Body of pancreas (tissue), 4 donors: Measurements from ENCODE around the gene GPRC5A. TPM values are rescaled to one million over a fixed set of nuclear protein-coding genes. Genes with fewer than 3 reads are reported as not detected.

Source experiments
- ATAC-seq: fragments of 150-250 bp; one replicate; pipeline ENCODE4 v1.9.1; 2016
- DNase-seq, 4 donors: peaks; one replicate each; pipeline ENCODE4 v3.0.0-alpha.2; 2019
- H3K27ac ChIP-seq, 4 donors: fragments of 200-600 bp; sonication (generic); 1 replicate in 3 of 4; 2 replicates in 1 of 4; pipeline versions ENCODE4 v1.5.1 to v1.6.1; 2016 to 2019; ENCODE audit warnings: mild to moderate bottlenecking in 1 of 4, mixed read lengths in 1 of 4, moderate library complexity in 1 of 4
- H3K27me3 ChIP-seq, 2 donors: fragments of 200-600 bp; sonication (generic); one replicate each; pipeline ENCODE4 v1.6.0; 2016; ENCODE audit warnings: mild to moderate bottlenecking in 1 of 2
- H3K36me3 ChIP-seq, 2 donors: fragments of 200-600 bp; sonication (generic); replicated peaks in 1 of 2; 2 replicates each; pipeline ENCODE4 v1.5.1; 2016; ENCODE audit warnings: low read depth in 2 of 2; ENCODE audit not compliant: insufficient read depth in 1 of 2
- H3K4me1 ChIP-seq: fragments of 200-600 bp; sonication (generic); one replicate; pipeline ENCODE4 v1.6.0; 2016
- H3K4me3 ChIP-seq, 2 donors: fragments of 200-600 bp; sonication (generic); 1 replicate in 1 of 2; 2 replicates in 1 of 2; pipeline ENCODE4 v1.5.1; 2016 to 2019
- H3K9me3 ChIP-seq, 3 donors: fragments of 200-600 bp; sonication (generic); 1 replicate in 2 of 3; 2 replicates in 1 of 3; pipeline ENCODE4 v1.5.1; 2016
- CTCF ChIP-seq, 7 experiments: fragments of 450-650 bp in 4 of 7; fragments of 200-600 bp in 3 of 7; sonication (generic) in 3 of 7; IDR thresholded peaks; one replicate each; pipeline ENCODE4 v1.5.1; 2016 to 2019; ENCODE audit warnings: antibody characterized with exemption in 7 of 7
- POLR2A ChIP-seq, 3 donors: fragments of 450-650 bp; IDR thresholded peaks; one replicate each; pipeline ENCODE4 v1.6.1; 2016; ENCODE audit warnings: antibody characterized with exemption in 3 of 3, mild to moderate bottlenecking in 2 of 3
- WGBS, 2 donors: methylation state at CpG; one replicate each; pipeline ENCODE4 v1.1.5; 2017; 5-methylcytosine and 5-hydroxymethylcytosine counted together
- intact Hi-C: fragments of 100-400 bp; cut with DNase I; formaldehyde crosslinking; loops from one replicate; pipeline ENCODE4 v1.15.1; 2023
- total RNA-seq, 2 donors: library from RNA; depleted of rRNA; stranded (reverse); fragments of >200 nt; gene quantifications; one replicate each; pipeline ENCODE4 v1.1.0, GENCODE V29; 2016

GPRC5A gene
- total RNA-seq, 2 donors from 2014 or later, result 1.6 to 6.5 TPM

DNA sequence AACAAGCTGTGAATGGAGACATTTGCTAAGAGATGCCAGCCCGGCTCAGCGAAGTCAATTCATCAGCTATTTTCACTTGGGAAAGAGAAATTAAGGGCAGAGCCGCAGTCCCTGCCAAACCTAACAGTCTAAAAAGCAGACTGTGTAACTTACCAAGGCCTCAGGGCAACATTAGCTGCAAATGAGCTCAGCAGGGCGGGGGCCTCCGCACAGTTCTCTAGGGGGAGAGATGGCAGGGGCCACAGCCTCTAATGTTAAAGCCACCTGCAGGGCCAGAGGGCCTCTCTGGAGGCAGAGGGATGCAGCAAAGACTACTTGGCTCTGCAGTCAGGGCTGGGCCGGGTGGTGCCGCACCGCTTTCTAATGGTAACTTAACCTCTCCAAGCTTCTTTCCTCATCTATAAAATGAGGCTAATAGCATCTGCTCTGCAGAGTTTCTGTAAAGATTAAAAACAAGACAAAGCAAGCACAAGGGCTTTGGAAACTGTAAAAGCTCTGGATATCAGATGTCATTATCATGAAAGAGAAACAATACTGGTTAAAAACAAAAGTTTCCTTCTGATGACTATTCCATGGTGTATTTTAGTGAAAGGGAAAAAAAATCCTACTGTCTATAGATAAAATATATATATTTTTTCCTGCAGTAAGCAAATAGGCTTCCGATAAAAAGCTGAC, 13.4 kb upstream of the GPRC5A start:
- Histone ChIP-seq H3K9me3 (no peaks in the 10 kb centered on the region), H3K36me3 (no peaks in the 10 kb centered on the region), H3K4me1 (no peaks in the 10 kb centered on the region), H3K27me3 (no peaks in the 10 kb centered on the region), H3K27ac (no peak overlapping the region), H3K4me3 (no peak overlapping the region)
- intact Hi-C loops, result no loop called here
- DNase-seq, result no peak
- no peak for ATAC-seq
- TF ChIP-seq POLR2A (IDR thresholded peaks at IDR 0.05), result no peak
- 87 to 88% methylated on average over 9 of the region's 9 CpGs for WGBS, 2 donors

- H3K27ac ChIP-seq, result no peak overlapping the region
- H3K9me3 ChIP-seq, result no peaks in the 10 kb centered on the region
- ATAC-seq (no peak), DNase-seq (no peak)
- WGBS, 2 donors, result 83 to 89% methylated on average over 6 of the region's 6 CpGs
- no peak overlapping the region for H3K4me3 ChIP-seq
- H3K36me3 ChIP-seq, result no peaks in the 10 kb centered on the region
- no peak for TF ChIP-seq CTCF (IDR thresholded peaks at IDR 0.05)
- no peak for TF ChIP-seq POLR2A (IDR thresholded peaks at IDR 0.05)
- intact Hi-C loops, result no loop called here
- H3K27me3 ChIP-seq, result no peaks in the 10 kb centered on the region
- peaks cover 7% of the 10 kb centered on the region for H3K4me1 ChIP-seq
These were observed 10.8 kb upstream of the GPRC5A start for GRCh38 chr12:12880537-12880936.

- intact Hi-C loops, result no loop called here
- whole genome bisulfite sequencing, 2 donors, result 73 to 76% methylated on average over 11 of the region's 11 CpGs
- H3K36me3 ChIP-seq, result no peaks in the 10 kb centered on the region
- DNase-seq (no peak), ATAC-seq (no peak)
- H3K9me3 ChIP-seq, result no peaks in the 10 kb centered on the region
- H3K4me3 ChIP-seq, result no peak overlapping the region
- no peaks in the 10 kb centered on the region for H3K27me3 ChIP-seq
- no peak for TF ChIP-seq CTCF (IDR thresholded peaks at IDR 0.05)
- TF ChIP-seq POLR2A (IDR thresholded peaks at IDR 0.05), result no peak
- H3K27ac ChIP-seq, result no peak overlapping the region
- peaks cover 7% of the 10 kb centered on the region for H3K4me1 ChIP-seq
These were observed 10.0 kb upstream of the GPRC5A start for GRCh38 chr12:12881151-12881909.

DNA sequence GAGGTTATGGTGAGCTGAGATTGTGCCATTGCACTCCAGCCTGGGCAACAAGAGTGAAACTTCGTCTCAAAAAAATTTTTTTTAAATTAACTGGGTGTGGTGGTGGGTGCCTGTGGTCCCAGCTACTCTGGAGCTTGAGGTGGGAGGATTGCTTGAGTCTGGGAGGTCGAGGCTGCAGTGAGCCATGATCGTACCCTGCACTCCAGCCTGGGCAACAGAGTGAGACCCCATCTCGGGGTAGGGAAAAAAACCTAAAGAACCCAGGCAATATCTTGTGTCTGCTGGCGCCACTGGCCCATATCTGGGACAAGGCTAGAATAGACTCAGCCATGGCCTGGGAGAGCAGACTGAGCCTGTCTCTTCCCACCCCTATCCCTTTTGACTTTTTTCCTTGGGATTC, 9.1 kb upstream of the GPRC5A start:
- Histone ChIP-seq H3K4me1 (peaks cover 7% of the 10 kb centered on the region), H3K9me3 (no peaks in the 10 kb centered on the region), H3K27me3 (no peaks in the 10 kb centered on the region), H3K27ac (no peak overlapping the region), H3K4me3 (no peak overlapping the region), H3K36me3 (no peaks in the 10 kb centered on the region)
- 84 to 89% methylated on average over 5 of the region's 5 CpGs for WGBS, 2 donors
- intact Hi-C loops, result no loop called here
- no peak for TF ChIP-seq POLR2A (IDR thresholded peaks at IDR 0.05)
- TF ChIP-seq CTCF (IDR thresholded peaks at IDR 0.05), result no peak
- no peak for ATAC-seq
- no peak for DNase-seq

DNA sequence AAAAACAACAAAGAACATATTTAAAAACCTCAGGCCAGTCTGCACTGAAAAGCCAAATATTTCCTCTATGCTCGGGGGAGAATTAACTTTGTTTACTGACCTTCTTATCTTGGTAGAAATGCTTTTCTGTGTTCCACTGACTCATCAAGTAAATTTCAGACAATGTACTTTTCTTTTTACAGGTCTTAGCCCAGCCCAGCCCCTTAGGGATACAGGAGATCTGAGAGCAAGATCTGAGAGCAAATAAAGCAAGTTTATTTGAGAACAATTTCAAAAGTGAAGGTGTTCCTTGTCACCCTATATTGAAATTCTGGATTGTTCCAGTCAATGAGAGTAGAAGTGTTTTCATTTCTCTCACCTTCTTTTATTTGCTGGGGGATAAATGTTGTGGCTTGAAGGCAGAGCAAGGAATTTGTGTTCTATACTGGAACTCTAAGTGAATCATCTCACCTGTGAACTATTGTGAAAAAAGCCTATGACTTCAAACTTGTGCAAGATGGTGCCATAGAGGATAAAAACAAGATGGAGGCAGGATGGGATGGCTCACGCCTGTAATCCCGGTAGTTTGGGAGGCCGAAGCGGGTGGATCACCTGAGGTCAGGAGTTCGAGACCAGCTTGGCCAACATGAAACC, 7.9 kb upstream of the GPRC5A start:
- ATAC-seq (peak; percentile 40), DNase-seq (no peak)
- H3K36me3 ChIP-seq, result no peaks in the 10 kb centered on the region
- peak overlapping the region; percentile 26 to 46 (median 30) for H3K27ac ChIP-seq
- H3K4me1 ChIP-seq, result peaks cover 7% of the 10 kb centered on the region
- no peak overlapping the region for H3K4me3 ChIP-seq
- no peak for TF ChIP-seq CTCF (IDR thresholded peaks at IDR 0.05)
- no peak for TF ChIP-seq POLR2A (IDR thresholded peaks at IDR 0.05)
- WGBS, 2 donors, result 79 to 80% methylated on average over 6 of the region's 6 CpGs
- H3K27me3 ChIP-seq, result no peaks in the 10 kb centered on the region
- H3K9me3 ChIP-seq, result no peaks in the 10 kb centered on the region
- intact Hi-C loops, result no loop called here
